Thoracic aorta (tissue), 2 donors: ENCODE results near the gene GALK1. TPM values are rescaled to one million over a fixed set of nuclear protein-coding genes. Genes with fewer than 3 reads are reported as not detected.

ENCODE experiments used
- ATAC-seq: fragments of 150-250 bp; one replicate; pipeline ENCODE4 v1.8.0; 2017; ENCODE audit warnings: low read depth; ENCODE audit not compliant: insufficient number of reproducible peaks, low FRiP score
- DNase-seq: peaks from one replicate; pipeline ENCODE4 v3.0.0-alpha.2; 2020; ENCODE audit warnings: low spot score
- H3K27ac ChIP-seq, 2 donors: fragments of 200-600 bp; sonication (generic); 1 replicate in 1 of 2; 2 replicates in 1 of 2; pipeline ENCODE4 v1.5.1; 2016; ENCODE audit warnings: mild to moderate bottlenecking in 2 of 2, moderate library complexity in 2 of 2
- H3K27me3 ChIP-seq: fragments of 200-600 bp; sonication (generic); replicated peaks from 2 replicates; pipeline ENCODE4 v1.6.0; 2016; ENCODE audit warnings: mild to moderate bottlenecking; ENCODE audit not compliant: insufficient read depth
- H3K36me3 ChIP-seq: fragments of 200-600 bp; sonication (generic); one replicate; pipeline ENCODE4 v1.5.1; 2016
- H3K4me1 ChIP-seq, 2 donors: fragments of 200-600 bp; sonication (generic); 1 replicate in 1 of 2; 2 replicates in 1 of 2; pipeline versions ENCODE4 v1.5.1 to v1.6.0; 2016; ENCODE audit warnings: low read depth in 2 of 2, mild to moderate bottlenecking in 1 of 2; ENCODE audit not compliant: control insufficient read depth in 1 of 2
- H3K4me3 ChIP-seq: fragments of 200-600 bp; sonication (generic); 2 replicates; pipeline ENCODE4 v1.5.1; 2016; ENCODE audit warnings: mild to moderate bottlenecking
- H3K9me3 ChIP-seq: fragments of 200-600 bp; sonication (generic); 2 replicates; pipeline ENCODE4 v1.5.1; 2016
- total RNA-seq, 2 donors: library from RNA; depleted of rRNA; stranded (reverse); fragments of >200 nt; gene quantifications; one replicate each; pipeline versions ENCODE4 v1.1.0 to v1.2.3, GENCODE V29; 2016
- TF ChIP-seq, protein P1 (sequence below): fragments of 200-600 bp; sonication (generic); IDR thresholded peaks from one replicate; pipeline ENCODE4 v1.5.1; 2019; ENCODE audit warnings: antibody characterized with exemption

Gene GALK1
- total RNA-seq, 2 donors from 2014 or later, result 29.6 to 58.3 TPM

DNA sequence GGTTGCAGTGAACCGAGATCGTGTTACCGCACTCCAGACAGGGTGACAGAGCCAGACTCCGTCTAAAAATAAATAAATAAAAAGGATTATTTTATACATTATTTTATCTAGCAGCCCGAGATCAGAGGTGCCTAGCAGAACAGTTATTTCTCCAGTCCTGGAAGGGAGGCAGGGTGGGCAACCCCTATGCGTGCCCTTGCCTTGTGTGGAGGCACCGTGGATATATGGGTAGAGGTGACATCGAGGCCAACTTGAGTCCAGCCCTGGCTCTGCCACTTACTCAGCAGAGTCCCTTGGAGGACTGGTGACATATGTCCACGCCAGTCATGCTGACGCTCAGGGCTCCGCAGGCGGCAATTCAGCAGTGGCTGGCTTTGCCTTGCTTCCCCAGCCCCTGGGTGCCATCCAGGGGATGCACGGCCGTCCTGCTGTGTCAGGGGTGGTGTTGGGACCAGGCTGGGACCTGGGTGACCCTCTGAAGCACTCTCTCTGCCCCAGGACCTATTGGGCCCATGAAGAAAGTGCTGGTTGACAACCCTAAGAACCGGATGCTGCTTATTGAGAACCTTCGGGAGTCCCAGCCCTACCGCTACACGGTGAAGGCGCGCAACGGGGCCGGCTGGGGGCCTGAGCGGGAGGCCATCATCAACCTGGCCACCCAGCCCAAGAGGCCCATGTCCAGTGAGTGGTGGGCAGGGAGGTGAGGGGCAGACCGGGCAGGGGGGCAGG, 13.2 kb downstream of the GALK1 start:
- Histone ChIP-seq H3K4me1 (peaks cover 3 to 32% of the 10 kb centered on the region in 2 donors), H3K4me3 (no peak overlapping the region), H3K27ac (no peak overlapping the region), H3K36me3 (no peaks in the 10 kb centered on the region), H3K9me3 (no peaks in the 10 kb centered on the region), H3K27me3 (no peaks in the 10 kb centered on the region)
- TF ChIP-seq, protein P1, sequence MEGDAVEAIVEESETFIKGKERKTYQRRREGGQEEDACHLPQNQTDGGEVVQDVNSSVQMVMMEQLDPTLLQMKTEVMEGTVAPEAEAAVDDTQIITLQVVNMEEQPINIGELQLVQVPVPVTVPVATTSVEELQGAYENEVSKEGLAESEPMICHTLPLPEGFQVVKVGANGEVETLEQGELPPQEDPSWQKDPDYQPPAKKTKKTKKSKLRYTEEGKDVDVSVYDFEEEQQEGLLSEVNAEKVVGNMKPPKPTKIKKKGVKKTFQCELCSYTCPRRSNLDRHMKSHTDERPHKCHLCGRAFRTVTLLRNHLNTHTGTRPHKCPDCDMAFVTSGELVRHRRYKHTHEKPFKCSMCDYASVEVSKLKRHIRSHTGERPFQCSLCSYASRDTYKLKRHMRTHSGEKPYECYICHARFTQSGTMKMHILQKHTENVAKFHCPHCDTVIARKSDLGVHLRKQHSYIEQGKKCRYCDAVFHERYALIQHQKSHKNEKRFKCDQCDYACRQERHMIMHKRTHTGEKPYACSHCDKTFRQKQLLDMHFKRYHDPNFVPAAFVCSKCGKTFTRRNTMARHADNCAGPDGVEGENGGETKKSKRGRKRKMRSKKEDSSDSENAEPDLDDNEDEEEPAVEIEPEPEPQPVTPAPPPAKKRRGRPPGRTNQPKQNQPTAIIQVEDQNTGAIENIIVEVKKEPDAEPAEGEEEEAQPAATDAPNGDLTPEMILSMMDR, result no peak
- DNase-seq (no peak), ATAC-seq (no peak)

DNA sequence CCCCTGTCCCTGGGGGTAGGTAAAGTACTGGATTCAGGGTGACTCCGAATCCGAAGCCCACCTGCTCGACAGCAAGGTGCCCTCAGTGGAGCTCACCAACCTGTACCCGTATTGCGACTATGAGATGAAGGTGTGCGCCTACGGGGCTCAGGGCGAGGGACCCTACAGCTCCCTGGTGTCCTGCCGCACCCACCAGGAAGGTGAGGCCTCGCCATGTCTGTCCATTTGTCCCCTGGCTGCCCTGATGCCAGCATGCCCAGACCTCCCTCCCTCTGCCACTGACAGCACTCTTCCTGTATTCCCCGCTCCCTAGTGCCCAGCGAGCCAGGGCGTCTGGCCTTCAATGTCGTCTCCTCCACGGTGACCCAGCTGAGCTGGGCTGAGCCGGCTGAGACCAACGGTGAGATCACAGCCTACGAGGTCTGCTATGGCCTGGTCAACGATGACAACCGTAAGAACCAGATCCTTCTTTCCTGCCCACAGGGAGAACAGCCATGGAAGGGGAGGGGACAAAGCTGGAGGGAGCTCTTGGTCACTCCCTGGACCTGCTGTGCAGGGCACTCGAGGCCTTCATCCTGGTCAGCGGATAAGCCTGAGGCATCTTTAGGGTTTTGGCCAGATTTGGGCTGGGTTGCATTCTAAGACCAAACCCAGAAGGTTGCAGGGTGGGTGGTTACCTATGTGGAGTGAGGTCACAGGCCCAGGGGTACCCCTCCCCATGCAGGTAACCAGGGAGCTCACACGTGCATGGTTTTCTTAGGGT, 14.2 kb downstream of the GALK1 start:
- Histone ChIP-seq H3K9me3 (no peaks in the 10 kb centered on the region), H3K4me1 (peaks cover 3 to 32% of the 10 kb centered on the region in 2 donors), H3K27me3 (no peaks in the 10 kb centered on the region), H3K4me3 (no peak overlapping the region), H3K27ac (no peak overlapping the region), H3K36me3 (no peaks in the 10 kb centered on the region)
- TF ChIP-seq, protein P1, result no peak
- DNase-seq, result no peak
- no peak for ATAC-seq

DNA sequence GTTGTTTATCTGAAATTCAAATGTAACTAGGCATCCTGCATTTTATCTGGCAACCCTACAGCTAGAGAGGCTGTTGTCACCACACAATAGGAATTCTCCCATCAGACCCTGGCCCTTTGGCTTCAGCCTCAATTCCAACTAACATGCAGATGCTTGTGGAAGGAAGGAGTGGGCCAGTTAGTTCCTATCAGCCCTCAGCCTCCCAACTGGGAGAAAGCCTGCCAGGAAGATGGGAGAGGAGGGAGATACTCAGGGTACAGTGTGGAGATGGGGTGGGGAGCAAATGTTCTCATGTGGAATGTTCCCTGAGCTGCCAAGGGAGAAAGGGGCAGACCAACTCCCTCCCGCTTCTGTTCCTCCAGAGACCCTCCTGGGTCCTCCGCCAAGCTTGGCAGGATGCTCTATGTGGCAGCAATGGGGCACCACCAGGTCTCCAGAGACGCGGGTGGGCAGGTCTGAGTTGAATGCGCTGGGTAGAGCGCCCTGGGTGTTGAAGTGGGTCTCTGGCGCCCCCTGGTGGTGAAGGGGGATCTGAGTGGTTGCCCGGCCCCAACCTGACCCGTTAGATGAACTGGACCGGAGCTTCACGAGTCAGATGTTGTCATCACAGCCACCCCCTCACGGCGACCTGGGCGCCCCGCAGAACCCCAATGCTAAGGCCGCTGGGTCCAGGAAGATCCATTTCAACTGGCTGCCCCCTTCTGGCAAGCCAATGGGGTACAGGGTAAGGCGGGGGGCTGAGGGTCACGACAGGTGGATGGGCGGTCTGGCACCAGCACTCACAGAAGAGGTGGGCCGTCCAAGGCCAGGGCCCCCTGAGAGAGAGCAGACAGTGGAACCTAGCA, 15.2 kb downstream of the GALK1 start:
- TF ChIP-seq, protein P1, result peak; percentile 98
- no peaks in the 10 kb centered on the region for H3K36me3 ChIP-seq
- H3K4me1 ChIP-seq, result peaks cover 3 to 32% of the 10 kb centered on the region in 2 donors
- DNase-seq (peak; percentile 79), ATAC-seq (no peak)
- H3K4me3 ChIP-seq, result peak overlapping the region; percentile 23
- H3K27ac ChIP-seq, result peak overlapping the region in 1 of 2 donors; percentile 30
- H3K9me3 ChIP-seq, result no peaks in the 10 kb centered on the region
- H3K27me3 ChIP-seq, result no peaks in the 10 kb centered on the region

DNA sequence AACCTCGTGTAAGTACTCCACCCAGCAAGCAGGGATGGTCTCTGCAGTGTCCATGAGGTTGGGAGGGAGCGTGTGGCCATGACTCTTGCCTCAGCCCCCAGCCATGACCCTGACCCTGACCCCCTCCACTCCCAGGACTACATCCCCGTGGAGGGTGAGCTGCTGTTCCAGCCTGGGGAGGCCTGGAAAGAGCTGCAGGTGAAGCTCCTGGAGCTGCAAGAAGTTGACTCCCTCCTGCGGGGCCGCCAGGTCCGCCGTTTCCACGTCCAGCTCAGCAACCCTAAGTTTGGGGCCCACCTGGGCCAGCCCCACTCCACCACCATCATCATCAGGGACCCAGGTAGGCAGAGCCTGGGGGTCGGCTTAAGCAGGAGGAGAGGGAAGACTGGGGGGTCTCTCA, 16.3 kb downstream of the GALK1 start:
- H3K27ac ChIP-seq, result no peak overlapping the region
- ATAC-seq (no peak), DNase-seq (no peak)
- H3K27me3 ChIP-seq, result no peaks in the 10 kb centered on the region
- H3K4me3 ChIP-seq, result no peak overlapping the region
- no peaks in the 10 kb centered on the region for H3K9me3 ChIP-seq
- TF ChIP-seq, protein P1, result no peak
- H3K4me1 ChIP-seq, result peaks cover 0 to 23% of the 10 kb centered on the region in 2 donors
- no peaks in the 10 kb centered on the region for H3K36me3 ChIP-seq
